ENCODE data around the gene KLHL29. TPM values are rescaled to one million over a fixed set of nuclear protein-coding genes. Genes with fewer than 3 reads are reported as not detected.

The KLHL29 gene
- total RNA-seq, 5 donors from 2014 or later (not counting 1 experiment from before 2014, with no cell fraction given): 1.8 to 6.6 (median 2.5) TPM

- H3K9me3 ChIP-seq: no peaks in the 10 kb centered on the region
- ChIA-PET POLR2A (no interaction called here), CTCF (no interaction called here)
- ATAC-seq (replicated peaks in 1 of 4) (no peak), DNase-seq (no peak)
- 86% methylated on average over 10 of the region's 11 CpGs for WGBS (ENCODE audit: insufficient coverage)
- no peaks in the 10 kb centered on the region for H3K4me1 ChIP-seq (ENCODE audit: control insufficient read depth in 1 of 2, extremely low read depth in 1 of 2, insufficient read depth in 2 of 2, low read length in 2 of 2)
- no peak overlapping the region for H3K4me3 Mint-ChIP-seq
- H3K36me3 Mint-ChIP-seq: peaks cover 14% of the 10 kb centered on the region
- H3K27ac ChIP-seq (ENCODE audit: low read length): no peak overlapping the region
- peak overlapping the region in 1 of 2 donors; percentile 39 for H3K27ac Mint-ChIP-seq
- H3K4me1 Mint-ChIP-seq: peaks cover 0 to 4% (median 0%) of the 10 kb centered on the region in 3 donors
- H3K9me3 Mint-ChIP-seq: no peaks in the 10 kb centered on the region
- H3K36me3 ChIP-seq (ENCODE audit: control insufficient read depth in 2 of 2, extremely low read depth in 1 of 2, insufficient read depth in 1 of 2, low read length in 1 of 2): peaks cover 0 to 3% of the 10 kb centered on the region in 2 donors
- H3K27me3 Mint-ChIP-seq: no peaks in the 10 kb centered on the region
- H3K4me3 ChIP-seq (ENCODE audit: control insufficient read depth in 1 of 2, extremely low read depth in 1 of 2, low read length in 1 of 2): no peak overlapping the region
- no peaks in the 10 kb centered on the region for H3K27me3 ChIP-seq (replicated peaks in 1 of 2; ENCODE audit: control insufficient read depth in 2 of 2, extremely low read depth in 1 of 2, insufficient read depth in 2 of 2, low read length in 1 of 2)
Measured at GRCh38 chr2:23689131-23689700, 304.2 kb downstream of the KLHL29 start.

DNA sequence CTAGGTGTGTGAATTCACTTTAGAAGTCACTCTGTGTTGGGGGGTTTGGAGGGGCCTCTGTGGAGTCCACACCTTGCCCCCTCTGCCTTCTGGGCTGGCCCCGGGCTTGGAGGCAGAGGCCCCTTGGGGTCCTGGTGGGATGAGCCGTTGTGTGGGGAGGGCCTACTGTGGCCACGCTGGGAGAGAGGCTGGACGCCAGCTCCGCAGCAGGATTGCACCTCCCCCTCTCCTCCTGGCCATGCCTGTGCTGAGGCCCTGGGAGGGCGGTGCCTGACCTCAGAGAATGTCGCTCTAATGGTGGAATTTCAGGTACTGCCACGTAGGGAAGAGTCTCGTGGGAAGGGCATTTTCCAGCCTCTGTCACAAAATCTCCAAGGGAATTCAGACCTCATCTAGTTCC is 304.9 kb downstream of the KLHL29 start:
- Mint-ChIP-seq H3K4me1 (peaks cover 0 to 6% (median 0%) of the 10 kb centered on the region in 3 donors), H3K9me3 (no peaks in the 10 kb centered on the region), H3K27ac (no peak overlapping the region), H3K36me3 (peaks cover 18% of the 10 kb centered on the region), H3K4me3 (no peak overlapping the region), H3K27me3 (no peaks in the 10 kb centered on the region)
- ATAC-seq (replicated peaks in 1 of 4) (no peak), DNase-seq (no peak)
- Histone ChIP-seq H3K4me3 (ENCODE audit: control insufficient read depth in 1 of 2, extremely low read depth in 1 of 2, low read length in 1 of 2) (no peak overlapping the region), H3K36me3 (ENCODE audit: control insufficient read depth in 2 of 2, extremely low read depth in 1 of 2, insufficient read depth in 1 of 2, low read length in 1 of 2) (peaks cover 0 to 3% of the 10 kb centered on the region in 2 donors), H3K27ac (ENCODE audit: low read length) (no peak overlapping the region), H3K4me1 (ENCODE audit: control insufficient read depth in 1 of 2, extremely low read depth in 1 of 2, insufficient read depth in 2 of 2, low read length in 2 of 2) (no peaks in the 10 kb centered on the region), H3K9me3 (no peaks in the 10 kb centered on the region), H3K27me3 (replicated peaks in 1 of 2; ENCODE audit: control insufficient read depth in 2 of 2, extremely low read depth in 1 of 2, insufficient read depth in 2 of 2, low read length in 1 of 2) (no peaks in the 10 kb centered on the region)
- POLR2A ChIA-PET: no interaction called here
- CTCF ChIA-PET: no interaction called here
- 100% methylated on average over 2 of the region's 9 CpGs for WGBS (ENCODE audit: insufficient coverage)

GRCh38 chr2:23690421-23691105 is 305.6 kb downstream of the KLHL29 start:
- Histone ChIP-seq H3K36me3 (ENCODE audit: control insufficient read depth in 2 of 2, extremely low read depth in 1 of 2, insufficient read depth in 1 of 2, low read length in 1 of 2) (peaks cover 0 to 3% of the 10 kb centered on the region in 2 donors), H3K4me3 (ENCODE audit: control insufficient read depth in 1 of 2, extremely low read depth in 1 of 2, low read length in 1 of 2) (no peak overlapping the region), H3K27me3 (replicated peaks in 1 of 2; ENCODE audit: control insufficient read depth in 2 of 2, extremely low read depth in 1 of 2, insufficient read depth in 2 of 2, low read length in 1 of 2) (no peaks in the 10 kb centered on the region), H3K4me1 (ENCODE audit: control insufficient read depth in 1 of 2, extremely low read depth in 1 of 2, insufficient read depth in 2 of 2, low read length in 2 of 2) (no peaks in the 10 kb centered on the region), H3K9me3 (no peaks in the 10 kb centered on the region), H3K27ac (ENCODE audit: low read length) (no peak overlapping the region)
- ATAC-seq (replicated peaks in 1 of 4): no peak
- H3K36me3 Mint-ChIP-seq: peaks cover 18% of the 10 kb centered on the region
- peaks cover 0 to 6% (median 0%) of the 10 kb centered on the region in 3 donors for H3K4me1 Mint-ChIP-seq
- CTCF ChIA-PET: no interaction called here
- H3K9me3 Mint-ChIP-seq: no peaks in the 10 kb centered on the region
- no peaks in the 10 kb centered on the region for H3K27me3 Mint-ChIP-seq
- no peak for DNase-seq
- 92% methylated on average over 29 of the region's 31 CpGs for WGBS (ENCODE audit: insufficient coverage)
- POLR2A ChIA-PET: no interaction called here
- H3K27ac Mint-ChIP-seq: no peak overlapping the region
- no peak overlapping the region for H3K4me3 Mint-ChIP-seq

GRCh38 chr2:23691106-23691470 is 306.1 kb downstream of the KLHL29 start:
- POLR2A ChIA-PET: no interaction called here
- no peak for ATAC-seq (replicated peaks in 1 of 4)
- H3K27ac Mint-ChIP-seq: no peak overlapping the region

DNA sequence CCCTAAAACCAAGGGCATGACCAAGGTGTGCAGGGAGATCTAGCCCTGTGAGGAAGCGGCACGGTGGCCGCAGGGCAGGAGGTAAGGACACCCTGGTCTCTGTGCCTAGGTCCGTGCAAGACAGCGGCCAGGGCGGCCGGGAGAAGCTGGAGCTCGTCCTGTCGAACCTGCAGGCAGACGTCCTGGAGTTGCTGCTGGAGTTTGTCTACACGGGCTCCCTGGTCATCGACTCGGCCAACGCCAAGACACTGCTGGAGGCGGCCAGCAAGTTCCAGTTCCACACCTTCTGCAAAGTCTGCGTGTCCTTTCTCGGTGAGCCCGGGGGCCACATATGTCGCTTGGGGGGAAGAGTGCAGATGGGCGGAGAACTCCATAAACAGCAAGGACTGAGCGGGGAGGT is 306.6 kb downstream of the KLHL29 start:
- H3K27ac ChIP-seq (ENCODE audit: low read length): no peak overlapping the region
- Mint-ChIP-seq H3K36me3 (peaks cover 22% of the 10 kb centered on the region), H3K9me3 (no peaks in the 10 kb centered on the region), H3K4me3 (no peak overlapping the region), H3K27me3 (no peaks in the 10 kb centered on the region), H3K27ac (no peak overlapping the region), H3K4me1 (peaks cover 0 to 6% (median 0%) of the 10 kb centered on the region in 3 donors)
- no peaks in the 10 kb centered on the region for H3K9me3 ChIP-seq
- CTCF ChIA-PET: no interaction called here
- H3K4me3 ChIP-seq (ENCODE audit: control insufficient read depth in 1 of 2, extremely low read depth in 1 of 2, low read length in 1 of 2): no peak overlapping the region
- no peak for DNase-seq
- peaks cover 0 to 3% of the 10 kb centered on the region in 2 donors for H3K36me3 ChIP-seq (ENCODE audit: control insufficient read depth in 2 of 2, extremely low read depth in 1 of 2, insufficient read depth in 1 of 2, low read length in 1 of 2)
- H3K4me1 ChIP-seq (ENCODE audit: control insufficient read depth in 1 of 2, extremely low read depth in 1 of 2, insufficient read depth in 2 of 2, low read length in 2 of 2): no peaks in the 10 kb centered on the region
- no peak for ATAC-seq (replicated peaks in 1 of 4)
- no peaks in the 10 kb centered on the region for H3K27me3 ChIP-seq (replicated peaks in 1 of 2; ENCODE audit: control insufficient read depth in 2 of 2, extremely low read depth in 1 of 2, insufficient read depth in 2 of 2, low read length in 1 of 2)
- POLR2A ChIA-PET: no interaction called here
- WGBS (ENCODE audit: insufficient coverage): 93% methylated on average over 21 of the region's 21 CpGs

More at GRCh38 chr2:23691106-23691470, 306.1 kb downstream of the KLHL29 start:
- H3K27me3 Mint-ChIP-seq: no peaks in the 10 kb centered on the region
- Histone ChIP-seq H3K27me3 (replicated peaks in 1 of 2; ENCODE audit: control insufficient read depth in 2 of 2, extremely low read depth in 1 of 2, insufficient read depth in 2 of 2, low read length in 1 of 2) (no peaks in the 10 kb centered on the region), H3K27ac (ENCODE audit: low read length) (no peak overlapping the region), H3K9me3 (no peaks in the 10 kb centered on the region), H3K36me3 (ENCODE audit: control insufficient read depth in 2 of 2, extremely low read depth in 1 of 2, insufficient read depth in 1 of 2, low read length in 1 of 2) (peaks cover 0 to 3% of the 10 kb centered on the region in 2 donors), H3K4me1 (ENCODE audit: control insufficient read depth in 1 of 2, extremely low read depth in 1 of 2, insufficient read depth in 2 of 2, low read length in 2 of 2) (no peaks in the 10 kb centered on the region), H3K4me3 (ENCODE audit: control insufficient read depth in 1 of 2, extremely low read depth in 1 of 2, low read length in 1 of 2) (no peak overlapping the region)
- DNase-seq: no peak
- H3K4me3 Mint-ChIP-seq: no peak overlapping the region
- WGBS (ENCODE audit: insufficient coverage): 92% methylated on average over 10 of the region's 10 CpGs
- H3K4me1 Mint-ChIP-seq: peaks cover 0 to 6% (median 0%) of the 10 kb centered on the region in 3 donors
- peaks cover 18% of the 10 kb centered on the region for H3K36me3 Mint-ChIP-seq
- CTCF ChIA-PET: no interaction called here
- no peaks in the 10 kb centered on the region for H3K9me3 Mint-ChIP-seq

GRCh38 chr2:23692263-23692662 is 307.3 kb downstream of the KLHL29 start:
- H3K4me1 Mint-ChIP-seq: peaks cover 0 to 6% (median 0%) of the 10 kb centered on the region in 3 donors
- Histone ChIP-seq H3K4me1 (ENCODE audit: control insufficient read depth in 1 of 2, extremely low read depth in 1 of 2, insufficient read depth in 2 of 2, low read length in 2 of 2) (no peaks in the 10 kb centered on the region), H3K9me3 (no peaks in the 10 kb centered on the region), H3K4me3 (ENCODE audit: control insufficient read depth in 1 of 2, extremely low read depth in 1 of 2, low read length in 1 of 2) (no peak overlapping the region), H3K36me3 (ENCODE audit: control insufficient read depth in 2 of 2, extremely low read depth in 1 of 2, insufficient read depth in 1 of 2, low read length in 1 of 2) (peaks cover 0 to 3% of the 10 kb centered on the region in 2 donors), H3K27ac (ENCODE audit: low read length) (no peak overlapping the region), H3K27me3 (replicated peaks in 1 of 2; ENCODE audit: control insufficient read depth in 2 of 2, extremely low read depth in 1 of 2, insufficient read depth in 2 of 2, low read length in 1 of 2) (no peaks in the 10 kb centered on the region)
- peaks cover 22% of the 10 kb centered on the region for H3K36me3 Mint-ChIP-seq
- DNase-seq (no peak), ATAC-seq (replicated peaks in 1 of 4) (no peak)
- H3K27me3 Mint-ChIP-seq: no peaks in the 10 kb centered on the region
- ChIA-PET CTCF (no interaction called here), POLR2A (no interaction called here)
- H3K27ac Mint-ChIP-seq: no peak overlapping the region
- no peak overlapping the region for H3K4me3 Mint-ChIP-seq
- H3K9me3 Mint-ChIP-seq: no peaks in the 10 kb centered on the region
- WGBS (ENCODE audit: insufficient coverage): 94% methylated on average over 12 of the region's 14 CpGs
